Measurements from ENCODE around the gene MSL3B.

MSL3B gene

GRCh38 chr2:233822101-233822771, 46.0 kb downstream of the MSL3B start:
- TF ChIP-seq, protein P1, sequence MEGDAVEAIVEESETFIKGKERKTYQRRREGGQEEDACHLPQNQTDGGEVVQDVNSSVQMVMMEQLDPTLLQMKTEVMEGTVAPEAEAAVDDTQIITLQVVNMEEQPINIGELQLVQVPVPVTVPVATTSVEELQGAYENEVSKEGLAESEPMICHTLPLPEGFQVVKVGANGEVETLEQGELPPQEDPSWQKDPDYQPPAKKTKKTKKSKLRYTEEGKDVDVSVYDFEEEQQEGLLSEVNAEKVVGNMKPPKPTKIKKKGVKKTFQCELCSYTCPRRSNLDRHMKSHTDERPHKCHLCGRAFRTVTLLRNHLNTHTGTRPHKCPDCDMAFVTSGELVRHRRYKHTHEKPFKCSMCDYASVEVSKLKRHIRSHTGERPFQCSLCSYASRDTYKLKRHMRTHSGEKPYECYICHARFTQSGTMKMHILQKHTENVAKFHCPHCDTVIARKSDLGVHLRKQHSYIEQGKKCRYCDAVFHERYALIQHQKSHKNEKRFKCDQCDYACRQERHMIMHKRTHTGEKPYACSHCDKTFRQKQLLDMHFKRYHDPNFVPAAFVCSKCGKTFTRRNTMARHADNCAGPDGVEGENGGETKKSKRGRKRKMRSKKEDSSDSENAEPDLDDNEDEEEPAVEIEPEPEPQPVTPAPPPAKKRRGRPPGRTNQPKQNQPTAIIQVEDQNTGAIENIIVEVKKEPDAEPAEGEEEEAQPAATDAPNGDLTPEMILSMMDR (IDR thresholded peaks at IDR 0.05) = no peak
- intact Hi-C loops (cut with micrococcal nuclease) = no loop called here
- Mint-ChIP-seq H3K4me1 (ENCODE audit: low read depth) (no peaks in the 10 kb centered on the region), H3K27me3 (peaks cover 2% of the 10 kb centered on the region), H3K9me3 (no peaks in the 10 kb centered on the region), H3K4me3 (no peak overlapping the region), H3K36me3 (ENCODE audit: low read depth) (no peaks in the 10 kb centered on the region), H3K27ac (no peak overlapping the region)
- ChIA-PET POLR2A (no interaction called here), CTCF (interaction anchor here (0.6 kb wide), 1 partner anchor 1217 kb away, joined by 3 read pairs; no protein-coding TSS in a partner anchor)
- no peak for ATAC-seq
- DNase-seq = no peak

DNA sequence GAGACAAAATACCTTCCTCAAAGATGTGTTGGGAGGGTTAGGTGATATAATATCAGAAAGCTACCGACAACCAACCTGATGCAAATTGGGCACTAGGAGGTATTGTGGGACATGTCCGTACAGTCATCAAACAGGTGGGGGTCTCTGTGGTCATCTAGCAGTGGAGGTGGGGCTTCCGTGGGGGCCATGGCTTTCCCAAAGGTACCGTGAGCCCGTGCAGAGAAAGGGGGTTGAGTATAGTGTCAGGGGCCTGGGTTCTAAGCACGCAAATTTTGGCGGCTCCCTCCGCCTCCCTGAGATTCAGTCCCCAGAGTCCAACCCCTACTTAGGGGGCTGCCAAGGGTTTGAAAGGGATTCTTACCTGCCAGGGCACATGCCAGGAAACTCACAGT, 46.5 kb downstream of the MSL3B start:
- intact Hi-C loops (cut with micrococcal nuclease) = no loop called here
- CTCF ChIA-PET = no interaction called here
- no peaks in the 10 kb centered on the region for H3K4me1 Mint-ChIP-seq (ENCODE audit: low read depth)
- H3K36me3 Mint-ChIP-seq (ENCODE audit: low read depth) = no peaks in the 10 kb centered on the region
- no peaks in the 10 kb centered on the region for H3K9me3 Mint-ChIP-seq
- H3K27me3 Mint-ChIP-seq = peaks cover 2% of the 10 kb centered on the region
- no peak for DNase-seq
- no peak overlapping the region for H3K4me3 Mint-ChIP-seq
- POLR2A ChIA-PET = no interaction called here
- no peak overlapping the region for H3K27ac Mint-ChIP-seq
- no peak for ATAC-seq
- TF ChIP-seq, protein P1 (IDR thresholded peaks at IDR 0.05) = no peak

GRCh38 chr2:233821196-233821595, 47.0 kb downstream of the MSL3B start:
- H3K36me3 Mint-ChIP-seq (ENCODE audit: low read depth) = no peaks in the 10 kb centered on the region
- no peaks in the 10 kb centered on the region for H3K9me3 Mint-ChIP-seq
- ChIA-PET POLR2A (no interaction called here), CTCF (no interaction called here)
- H3K4me1 Mint-ChIP-seq (ENCODE audit: low read depth) = no peaks in the 10 kb centered on the region
- peaks cover under 1% of the 10 kb centered on the region for H3K27me3 Mint-ChIP-seq
- H3K4me3 Mint-ChIP-seq = no peak overlapping the region
- no peak overlapping the region for H3K27ac Mint-ChIP-seq
- TF ChIP-seq, protein P1 (IDR thresholded peaks at IDR 0.05) = no peak
- DNase-seq (no peak), ATAC-seq (no peak)
- intact Hi-C loops (cut with micrococcal nuclease) = no loop called here

DNA sequence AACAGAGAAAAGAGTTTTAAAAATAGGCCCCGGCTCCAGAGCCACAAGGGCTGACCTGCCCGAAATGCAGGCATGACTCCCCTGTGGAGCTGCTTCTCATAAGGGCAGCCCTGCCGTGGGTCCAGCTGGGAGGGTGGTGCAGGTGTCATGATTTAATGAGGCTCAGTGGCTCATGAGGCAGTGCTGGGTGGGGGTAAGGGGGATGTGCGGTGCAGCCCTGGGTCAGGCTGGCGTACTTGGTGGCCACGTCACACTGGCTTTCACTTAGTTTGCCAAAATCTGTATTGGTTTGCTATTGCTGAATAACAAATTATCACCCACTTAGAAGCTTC, 47.4 kb downstream of the MSL3B start:
- H3K36me3 Mint-ChIP-seq (ENCODE audit: low read depth) = no peaks in the 10 kb centered on the region
- CTCF ChIA-PET = no interaction called here
- ATAC-seq (no peak), DNase-seq (no peak)
- intact Hi-C loops (cut with micrococcal nuclease) = no loop called here
- TF ChIP-seq, protein P1 (IDR thresholded peaks at IDR 0.05) = no peak
- no peaks in the 10 kb centered on the region for H3K4me1 Mint-ChIP-seq (ENCODE audit: low read depth)
- POLR2A ChIA-PET = no interaction called here
- H3K4me3 Mint-ChIP-seq = no peak overlapping the region
- no peak overlapping the region for H3K27ac Mint-ChIP-seq
- H3K27me3 Mint-ChIP-seq = no peaks in the 10 kb centered on the region
- H3K9me3 Mint-ChIP-seq = no peaks in the 10 kb centered on the region

DNA sequence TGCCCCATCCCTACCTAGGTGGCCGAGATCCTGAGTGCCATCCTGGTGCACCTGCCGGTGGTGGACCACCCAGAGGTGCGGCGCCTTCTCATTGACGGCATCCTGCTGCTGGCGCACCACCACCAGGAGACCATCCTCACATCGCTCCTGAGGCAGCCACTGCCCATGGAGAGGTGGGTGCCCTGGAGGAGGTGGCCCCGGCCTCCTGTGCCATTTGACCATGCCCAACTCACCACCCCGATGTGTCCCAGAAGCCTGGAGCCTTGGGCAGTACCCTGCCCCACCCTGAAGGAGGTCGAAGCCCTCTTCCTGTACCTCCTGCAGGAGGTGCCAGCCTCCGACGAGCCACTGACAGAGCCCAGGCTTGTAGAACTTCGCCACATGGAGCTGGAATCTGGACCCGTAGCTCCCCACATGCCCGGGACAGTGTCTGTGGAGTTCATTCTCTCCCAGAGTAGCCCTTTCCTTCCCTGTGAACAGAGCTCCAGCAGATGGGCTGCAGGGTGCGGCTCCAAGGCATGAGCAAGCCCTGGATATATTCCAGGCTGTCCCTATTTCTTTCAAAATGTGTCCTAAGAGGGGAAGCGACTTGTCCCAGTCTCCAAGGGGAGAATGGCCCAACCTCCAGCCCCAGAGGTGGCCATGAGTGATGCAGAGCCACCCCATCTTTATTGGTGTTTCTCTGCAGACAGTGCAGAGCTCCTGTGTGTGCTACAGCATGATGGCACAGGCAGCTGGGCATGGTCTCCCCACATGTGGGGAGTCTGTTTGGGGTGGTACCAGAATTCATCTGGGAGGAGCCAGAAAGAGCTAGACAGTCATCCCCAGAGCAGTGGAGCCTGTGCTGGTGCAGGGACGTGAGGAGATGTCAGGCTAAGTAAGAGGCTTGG, 48.1 kb downstream of the MSL3B start:
- intact Hi-C loops (cut with micrococcal nuclease) = no loop called here
- Mint-ChIP-seq H3K36me3 (ENCODE audit: low read depth) (no peaks in the 10 kb centered on the region), H3K27me3 (peaks cover 1% of the 10 kb centered on the region), H3K27ac (no peak overlapping the region), H3K4me1 (ENCODE audit: low read depth) (no peaks in the 10 kb centered on the region), H3K4me3 (no peak overlapping the region), H3K9me3 (no peaks in the 10 kb centered on the region)
- DNase-seq = no peak
- TF ChIP-seq, protein P1 (IDR thresholded peaks at IDR 0.05) = no peak
- no peak for ATAC-seq
- POLR2A ChIA-PET = no interaction called here
- CTCF ChIA-PET = interaction anchor here (1.0 kb wide), 1 partner anchor 12 kb away, joined by 3 read pairs; no protein-coding TSS in a partner anchor

All from activated CD8-positive, alpha-beta T cell treated with anti-CD3 and anti-CD28 coated beads for 36 hours (primary cell).